CD4-positive, alpha-beta T cell (primary cell): Measurements from ENCODE around the gene SMOC2. TPM values are rescaled to one million over a fixed set of nuclear protein-coding genes. Genes with fewer than 3 reads are reported as not detected.

Source experiments
- ATAC-seq: fragments of 200-7000 bp; cut with Tn5 transposase; one replicate; pipeline ENCODE4 v1.10.0; 2022; ENCODE audit warnings: mild to moderate bottlenecking; ENCODE audit not compliant: poor library complexity
- CTCF ChIA-PET: fragments of 350-600 bp; sonication (Branson Sonifier 250); formaldehyde crosslinking; loops from one replicate; lab custom pipeline; 2021; ENCODE audit warnings: antibody characterized with exemption, inconsistent platforms; lab: Charles Lee
- POLR2A ChIA-PET: fragments of 350-600 bp; sonication (Branson Sonifier 250); formaldehyde crosslinking; loops from one replicate; lab custom pipeline; 2021; ENCODE audit warnings: antibody characterized with exemption, inconsistent platforms; lab: Charles Lee
- DNase-seq, 14 experiments: peaks; one replicate each; pipeline ENCODE4 v3.0.0-alpha.2; 2013 to 2020; ENCODE audit warnings: mixed read lengths in 2 of 14
- H3K27ac ChIP-seq, 2 donors: one replicate each; pipeline versions ENCODE4 v1.5.1 to v1.7.0; 2013; ENCODE audit warnings: low read length in 2 of 2, low read depth in 1 of 2, mild to moderate bottlenecking in 1 of 2
- H3K27me3 ChIP-seq, 2 experiments: 1 replicate in 1 of 2; 2 replicates in 1 of 2; pipeline versions ENCODE4 v1.6.1 to v1.7.0; 2013; ENCODE audit warnings: low read length in 2 of 2, control low read depth in 1 of 2, mild to moderate bottlenecking in 1 of 2, moderate library complexity in 1 of 2; ENCODE audit not compliant: insufficient read depth in 2 of 2, control insufficient read depth in 1 of 2
- H3K36me3 ChIP-seq: one replicate; pipeline ENCODE4 v1.6.1; 2013; ENCODE audit warnings: low read length, control low read depth; ENCODE audit not compliant: insufficient read depth
- H3K4me1 ChIP-seq: one replicate; pipeline ENCODE4 v1.6.1; 2013; ENCODE audit warnings: low read length, control low read depth; ENCODE audit not compliant: insufficient read depth
- H3K4me3 ChIP-seq: one replicate; pipeline ENCODE4 v1.5.1; 2013; ENCODE audit warnings: mild to moderate bottlenecking, low read length, moderate library complexity
- H3K9me3 ChIP-seq, 2 experiments: 1 replicate in 1 of 2; 2 replicates in 1 of 2; pipeline versions ENCODE4 v1.6.1 to v1.7.0; 2013; ENCODE audit warnings: low read length in 2 of 2, mild to moderate bottlenecking in 2 of 2, control low read depth in 1 of 2, moderate library complexity in 1 of 2; ENCODE audit not compliant: control insufficient read depth in 1 of 2, insufficient read depth in 1 of 2
- H3K27ac Mint-ChIP-seq: one replicate; pipeline ENCODE4 v1.8.0; 2020; ENCODE audit warnings: mixed read lengths
- H3K27me3 Mint-ChIP-seq: one replicate; pipeline ENCODE4 v1.8.0; 2021; ENCODE audit warnings: mixed read lengths
- H3K36me3 Mint-ChIP-seq: one replicate; pipeline ENCODE4 v1.8.0; 2021; ENCODE audit warnings: low read depth, mixed read lengths
- H3K4me1 Mint-ChIP-seq: one replicate; pipeline ENCODE4 v1.8.0; 2021; ENCODE audit warnings: low read depth, mixed read lengths
- H3K4me3 Mint-ChIP-seq: one replicate; pipeline ENCODE4 v1.8.0; 2020; ENCODE audit warnings: mild to moderate bottlenecking, mixed read lengths
- H3K9me3 Mint-ChIP-seq: one replicate; pipeline ENCODE4 v1.8.0; 2020; ENCODE audit warnings: mixed read lengths
- intact Hi-C, 2 experiments: fragments of 100-400 bp; cut with DNase I in 1 of 2; cut with micrococcal nuclease in 1 of 2; formaldehyde crosslinking; loops; one replicate each; pipeline versions ENCODE4 v1.15.1 to v1.9.0; 2023 to 2025; cut with DNase I, micrococcal nuclease
- total RNA-seq, 174 experiments: library from RNA in 2 of 174; stranded (reverse) in 2 of 174; gene quantifications; one replicate each; pipeline ENCODE4 v1.2.3 and lab custom pipeline; 2021 to 2026
- TF ChIP-seq, protein P1 (sequence below): fragments of 200-600 bp; IDR thresholded peaks from one replicate; pipeline ENCODE4 v1.8.0; 2022; ENCODE audit warnings: antibody characterized with exemption, mild to moderate bottlenecking

Gene SMOC2
- total RNA-seq, 2 experiments from 2014 or later = not detected

DNA sequence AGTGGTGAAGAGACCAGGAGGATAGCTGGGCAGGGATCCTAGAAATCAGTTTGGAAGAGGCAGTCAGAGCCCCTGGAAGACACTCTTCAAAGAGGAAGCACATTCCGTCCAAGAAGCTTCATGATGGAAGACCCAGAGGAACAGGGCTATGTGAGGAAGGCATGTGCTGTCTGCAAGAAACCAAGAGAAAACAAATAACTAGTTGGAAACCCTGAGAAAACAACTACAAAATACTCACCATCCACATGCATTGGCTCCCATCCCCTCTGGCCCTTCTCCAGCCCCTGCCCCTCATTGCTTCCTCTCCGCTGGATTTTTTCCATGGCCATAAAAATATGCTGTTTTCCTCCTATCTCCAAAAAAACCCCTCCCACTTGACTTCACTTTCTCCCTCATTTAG lies 40.9 kb upstream of the SMOC2 start:
- Histone ChIP-seq H3K27me3 (no peaks in the 10 kb centered on the region), H3K4me1 (no peaks in the 10 kb centered on the region), H3K4me3 (no peak overlapping the region), H3K9me3 (peaks cover 0 to 8% of the 10 kb centered on the region in 2 experiments), H3K27ac (no peak overlapping the region), H3K36me3 (no peaks in the 10 kb centered on the region)
- no peak for DNase-seq
- ChIA-PET CTCF (no interaction called here), POLR2A (no interaction called here)
- ATAC-seq = no peak
- H3K9me3 Mint-ChIP-seq = no peaks in the 10 kb centered on the region
- H3K4me1 Mint-ChIP-seq = no peaks in the 10 kb centered on the region
- intact Hi-C loops = no loop called here
- peaks cover 7% of the 10 kb centered on the region for H3K27me3 Mint-ChIP-seq
- no peak overlapping the region for H3K27ac Mint-ChIP-seq
- TF ChIP-seq, protein P1, sequence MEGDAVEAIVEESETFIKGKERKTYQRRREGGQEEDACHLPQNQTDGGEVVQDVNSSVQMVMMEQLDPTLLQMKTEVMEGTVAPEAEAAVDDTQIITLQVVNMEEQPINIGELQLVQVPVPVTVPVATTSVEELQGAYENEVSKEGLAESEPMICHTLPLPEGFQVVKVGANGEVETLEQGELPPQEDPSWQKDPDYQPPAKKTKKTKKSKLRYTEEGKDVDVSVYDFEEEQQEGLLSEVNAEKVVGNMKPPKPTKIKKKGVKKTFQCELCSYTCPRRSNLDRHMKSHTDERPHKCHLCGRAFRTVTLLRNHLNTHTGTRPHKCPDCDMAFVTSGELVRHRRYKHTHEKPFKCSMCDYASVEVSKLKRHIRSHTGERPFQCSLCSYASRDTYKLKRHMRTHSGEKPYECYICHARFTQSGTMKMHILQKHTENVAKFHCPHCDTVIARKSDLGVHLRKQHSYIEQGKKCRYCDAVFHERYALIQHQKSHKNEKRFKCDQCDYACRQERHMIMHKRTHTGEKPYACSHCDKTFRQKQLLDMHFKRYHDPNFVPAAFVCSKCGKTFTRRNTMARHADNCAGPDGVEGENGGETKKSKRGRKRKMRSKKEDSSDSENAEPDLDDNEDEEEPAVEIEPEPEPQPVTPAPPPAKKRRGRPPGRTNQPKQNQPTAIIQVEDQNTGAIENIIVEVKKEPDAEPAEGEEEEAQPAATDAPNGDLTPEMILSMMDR = no peak
- H3K4me3 Mint-ChIP-seq = no peak overlapping the region
- H3K36me3 Mint-ChIP-seq = no peaks in the 10 kb centered on the region

DNA sequence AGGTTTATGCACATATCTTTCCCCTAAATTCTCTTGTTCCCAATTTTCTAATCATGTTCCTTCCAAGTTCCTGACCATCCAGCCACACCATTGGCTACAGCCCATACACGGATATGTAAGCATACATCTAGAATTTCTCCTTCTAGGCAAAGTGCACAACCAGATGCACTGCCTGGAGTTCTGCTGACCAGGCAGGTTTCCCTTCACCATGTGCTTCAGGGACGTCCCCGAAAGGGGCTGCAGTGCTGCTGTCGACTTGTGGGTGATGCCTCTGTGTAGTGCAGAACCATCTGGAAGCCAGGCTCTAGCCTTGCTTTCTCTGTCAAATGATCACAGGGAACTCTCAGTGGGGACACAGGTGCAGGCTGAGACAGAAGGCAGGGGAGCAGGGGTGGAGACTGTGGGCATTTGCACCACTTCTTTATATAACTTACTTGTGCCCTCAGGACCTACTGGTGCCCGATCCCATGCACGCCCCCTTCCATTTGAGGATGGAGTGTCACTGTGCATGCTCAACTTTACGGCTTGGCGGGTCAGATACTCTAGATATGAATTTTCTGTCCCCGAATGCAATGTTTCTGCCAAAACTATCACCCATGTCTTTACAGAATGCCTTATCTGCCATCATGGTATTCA lies 37.5 kb upstream of the SMOC2 start:
- no peak for DNase-seq
- H3K4me3 Mint-ChIP-seq = no peak overlapping the region
- no peak overlapping the region for H3K27ac Mint-ChIP-seq
- no peaks in the 10 kb centered on the region for H3K4me1 Mint-ChIP-seq
- CTCF ChIA-PET = no interaction called here
- no peak overlapping the region for H3K4me3 ChIP-seq
- TF ChIP-seq, protein P1 = no peak
- H3K9me3 Mint-ChIP-seq = no peaks in the 10 kb centered on the region
- no peaks in the 10 kb centered on the region for H3K27me3 ChIP-seq
- no peak overlapping the region for H3K27ac ChIP-seq
- no peaks in the 10 kb centered on the region for H3K4me1 ChIP-seq
- H3K36me3 Mint-ChIP-seq = no peaks in the 10 kb centered on the region
- H3K27me3 Mint-ChIP-seq = peaks cover 7% of the 10 kb centered on the region
- intact Hi-C loops = no loop called here
- no peak for ATAC-seq
- POLR2A ChIA-PET = no interaction called here
- H3K9me3 ChIP-seq = no peaks in the 10 kb centered on the region
- no peaks in the 10 kb centered on the region for H3K36me3 ChIP-seq

DNA sequence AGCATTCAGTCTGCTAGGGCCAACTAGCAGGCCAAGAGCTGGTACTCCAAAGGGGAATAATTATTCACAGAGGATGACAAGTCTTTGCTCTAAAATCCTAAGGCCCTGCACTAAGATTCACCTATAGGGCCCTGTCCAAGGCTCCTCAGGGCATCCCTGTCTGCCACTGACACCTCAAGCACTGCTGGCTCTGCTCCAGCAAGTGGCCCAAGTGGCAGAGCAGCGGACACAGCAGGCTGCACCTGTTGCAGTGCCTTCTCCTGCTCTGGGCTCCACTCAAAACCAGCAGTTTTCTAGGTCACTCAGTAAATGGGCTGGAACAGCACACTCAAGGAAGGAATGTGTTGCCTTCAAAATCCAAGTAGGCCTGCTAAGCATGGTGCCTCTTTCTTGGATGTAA lies 36.4 kb upstream of the SMOC2 start:
- Mint-ChIP-seq H3K27ac (no peak overlapping the region), H3K4me3 (no peak overlapping the region), H3K4me1 (no peaks in the 10 kb centered on the region), H3K36me3 (no peaks in the 10 kb centered on the region), H3K27me3 (peaks cover 7% of the 10 kb centered on the region), H3K9me3 (no peaks in the 10 kb centered on the region)
- DNase-seq (no peak), ATAC-seq (no peak)
- POLR2A ChIA-PET = no interaction called here
- Histone ChIP-seq H3K27ac (no peak overlapping the region), H3K36me3 (no peaks in the 10 kb centered on the region), H3K9me3 (no peaks in the 10 kb centered on the region), H3K4me3 (no peak overlapping the region), H3K27me3 (no peaks in the 10 kb centered on the region), H3K4me1 (no peaks in the 10 kb centered on the region)
- CTCF ChIA-PET = no interaction called here
- intact Hi-C loops = no loop called here
- TF ChIP-seq, protein P1 = no peak
